Astrocyte (in vitro differentiated cells and primary cell): ENCODE measurements around the gene YTHDC1.

Experiments
- EZH2 ChIP-seq: IDR thresholded peaks from 2 replicates; pipeline ENCODE4 v1.6.1; 2012; ENCODE audit warnings: mild to moderate bottlenecking, low read length, inconsistent platforms; ENCODE audit not compliant: insufficient read depth
- TF ChIP-seq, protein P1 (sequence below): IDR thresholded peaks from 2 replicates; pipeline ENCODE4 v1.5.1; 2011; ENCODE audit warnings: low read depth, mild to moderate bottlenecking, inconsistent platforms, low read length, moderate library complexity; ENCODE audit not compliant: insufficient read depth

GRCh38 chr4:68310651-68311247, 39.1 kb downstream of the YTHDC1 start:
- no peak for TF ChIP-seq EZH2
- TF ChIP-seq, protein P1, sequence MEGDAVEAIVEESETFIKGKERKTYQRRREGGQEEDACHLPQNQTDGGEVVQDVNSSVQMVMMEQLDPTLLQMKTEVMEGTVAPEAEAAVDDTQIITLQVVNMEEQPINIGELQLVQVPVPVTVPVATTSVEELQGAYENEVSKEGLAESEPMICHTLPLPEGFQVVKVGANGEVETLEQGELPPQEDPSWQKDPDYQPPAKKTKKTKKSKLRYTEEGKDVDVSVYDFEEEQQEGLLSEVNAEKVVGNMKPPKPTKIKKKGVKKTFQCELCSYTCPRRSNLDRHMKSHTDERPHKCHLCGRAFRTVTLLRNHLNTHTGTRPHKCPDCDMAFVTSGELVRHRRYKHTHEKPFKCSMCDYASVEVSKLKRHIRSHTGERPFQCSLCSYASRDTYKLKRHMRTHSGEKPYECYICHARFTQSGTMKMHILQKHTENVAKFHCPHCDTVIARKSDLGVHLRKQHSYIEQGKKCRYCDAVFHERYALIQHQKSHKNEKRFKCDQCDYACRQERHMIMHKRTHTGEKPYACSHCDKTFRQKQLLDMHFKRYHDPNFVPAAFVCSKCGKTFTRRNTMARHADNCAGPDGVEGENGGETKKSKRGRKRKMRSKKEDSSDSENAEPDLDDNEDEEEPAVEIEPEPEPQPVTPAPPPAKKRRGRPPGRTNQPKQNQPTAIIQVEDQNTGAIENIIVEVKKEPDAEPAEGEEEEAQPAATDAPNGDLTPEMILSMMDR = no peak
